Measurements from ENCODE around the gene C12orf43.

C12orf43 gene

DNA sequence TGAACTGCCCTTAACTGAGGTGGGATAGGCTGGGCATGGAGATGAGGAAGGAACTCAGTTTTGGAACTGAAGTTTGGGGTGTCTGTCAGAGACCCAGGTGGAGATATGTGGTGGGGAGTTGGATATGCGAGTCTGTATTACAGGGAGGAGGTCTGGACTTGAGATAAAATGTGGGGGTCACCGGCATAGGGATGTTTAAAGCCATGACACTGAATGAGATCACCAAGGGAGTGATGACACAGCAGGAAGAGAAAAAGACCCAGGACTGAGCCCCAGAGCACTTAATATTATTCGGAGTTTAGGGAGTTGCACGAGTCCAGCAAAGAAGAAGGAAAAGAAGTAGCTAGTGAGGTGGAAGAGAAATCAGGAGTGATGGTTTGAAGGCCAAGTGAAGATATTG, 26.8 kb upstream of the C12orf43 start:
- DNase-seq (ENCODE audit: low read depth): no peak
- no peak for TF ChIP-seq CTCF (IDR thresholded peaks at IDR 0.05; ENCODE audit: low read length, missing control alignments)
- H3K4me3 ChIP-seq (replicated peaks; ENCODE audit: low read depth, low read length): no peak overlapping the region

DNA sequence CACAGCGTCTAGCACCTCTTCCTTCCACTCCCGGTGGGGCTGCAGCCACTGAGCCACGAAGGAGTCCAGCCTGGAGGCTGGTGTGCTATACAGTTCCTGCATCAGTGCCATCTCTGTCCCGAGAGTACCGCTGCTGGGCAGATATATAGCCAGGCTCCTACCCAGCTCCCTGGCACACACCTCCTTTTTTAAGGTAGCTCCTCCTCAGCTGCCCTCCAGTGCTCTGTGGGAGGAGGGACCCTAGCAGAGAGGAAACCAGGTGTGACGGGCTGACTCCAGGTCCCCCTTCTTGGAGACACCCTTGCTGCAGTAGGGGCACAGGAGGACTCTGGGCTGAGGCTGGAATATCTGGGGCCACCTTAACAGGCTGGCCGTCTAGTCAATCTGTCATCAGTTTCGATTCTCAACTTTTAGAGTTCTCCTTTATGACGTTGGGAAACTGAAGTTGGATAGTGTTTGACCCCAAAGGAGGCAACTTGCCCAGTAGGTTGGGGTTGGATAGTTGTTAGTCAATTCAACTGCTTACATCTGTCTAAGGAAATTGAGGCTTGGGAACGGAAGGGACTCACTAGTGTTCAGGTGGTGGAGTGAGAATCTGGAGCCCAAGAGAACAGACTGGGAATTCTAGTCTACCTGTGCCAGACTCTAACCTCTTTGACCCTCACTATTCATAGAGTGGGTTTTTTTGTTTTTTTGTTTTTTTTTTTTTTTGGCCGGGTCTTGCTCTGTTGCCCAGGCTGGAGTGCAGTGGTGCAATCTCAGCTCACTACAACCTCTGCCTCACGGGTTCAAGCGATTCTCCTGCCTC, 22.8 kb upstream of the C12orf43 start, which contains the start of gene OASL:
Gene OASL (minus strand): TSS at position 386 of the 808 bp plus-strand sequence. CDS start 275 bp downstream, at position 111.
- DNase-seq (ENCODE audit: low read depth): peak; percentile 57
- H3K4me3 ChIP-seq (replicated peaks; ENCODE audit: low read depth, low read length): peak within 1 kb of the TSS; percentile 35
- no peak for TF ChIP-seq CTCF (IDR thresholded peaks at IDR 0.05; ENCODE audit: low read length, missing control alignments)

DNA sequence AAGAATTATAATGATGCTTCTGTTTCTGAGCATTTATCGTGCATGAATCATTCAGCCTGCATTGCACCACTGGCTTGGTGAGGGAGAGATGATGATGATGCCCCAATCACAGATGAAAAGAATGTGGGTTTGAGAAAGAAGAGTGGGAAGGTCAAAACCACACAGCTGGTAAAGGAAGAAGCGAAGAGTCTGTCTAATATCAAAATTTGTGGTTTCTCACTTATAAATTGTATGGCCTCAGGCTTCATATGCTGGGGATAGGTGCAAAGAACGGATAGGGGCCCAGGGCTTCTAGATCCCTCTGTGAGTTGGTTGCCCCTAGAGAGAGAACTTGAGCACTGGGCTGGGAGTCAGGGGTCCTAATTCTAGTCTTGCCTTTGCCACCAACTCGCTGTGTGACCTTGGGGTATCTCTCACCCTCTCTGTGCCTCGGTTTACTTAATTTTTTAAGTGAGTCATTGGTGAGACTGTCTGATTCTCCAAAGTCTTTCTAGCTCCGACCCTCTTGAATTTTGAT, 20.6 kb upstream of the C12orf43 start:
- no peak for TF ChIP-seq CTCF (IDR thresholded peaks at IDR 0.05; ENCODE audit: low read length, missing control alignments)
- DNase-seq (ENCODE audit: low read depth): peak; percentile 59
- no peak overlapping the region for H3K4me3 ChIP-seq (replicated peaks; ENCODE audit: low read depth, low read length)

GRCh38 chr12:121034616-121035305, 18.5 kb upstream of the C12orf43 start:
- no peak for TF ChIP-seq CTCF (IDR thresholded peaks at IDR 0.05; ENCODE audit: low read length, missing control alignments)
- H3K4me3 ChIP-seq (replicated peaks; ENCODE audit: low read depth, low read length): no peak overlapping the region
- DNase-seq (ENCODE audit: low read depth): no peak

DNA sequence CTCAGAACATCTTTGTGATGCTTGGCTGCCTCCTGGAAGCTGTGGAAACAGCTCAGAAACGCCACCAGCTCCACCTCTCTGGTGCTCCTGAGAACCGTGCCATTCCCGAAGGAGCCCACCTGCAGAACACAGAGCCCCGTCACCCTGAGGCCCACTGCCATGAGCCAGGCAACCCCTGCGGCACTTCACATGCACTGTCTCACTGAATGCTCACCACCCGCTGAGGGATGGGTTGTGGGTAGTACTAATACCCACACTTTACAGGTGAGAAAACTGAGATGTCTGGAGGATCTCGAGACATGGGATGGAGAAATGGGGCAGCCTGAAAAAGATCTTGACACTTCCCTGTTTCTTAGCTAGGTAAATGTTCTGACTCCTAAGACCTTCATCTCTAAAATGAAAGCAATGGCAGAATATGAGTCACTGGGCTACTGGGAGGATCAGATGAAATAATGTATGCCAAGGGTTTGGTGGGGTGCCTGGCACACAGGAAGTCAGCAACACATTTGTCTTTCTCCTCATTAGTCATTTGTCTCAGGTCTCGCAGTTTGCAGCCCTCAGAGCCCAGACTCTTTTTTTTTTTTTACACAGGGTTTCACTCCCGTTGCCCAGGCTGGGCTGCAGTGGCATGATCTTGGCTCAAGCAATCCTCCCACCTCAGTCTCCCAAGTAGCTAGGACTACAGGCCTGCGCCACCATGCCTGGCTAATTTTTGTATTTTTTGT, 17.5 kb upstream of the C12orf43 start:
- DNase-seq (ENCODE audit: low read depth): no peak
- TF ChIP-seq CTCF (IDR thresholded peaks at IDR 0.05; ENCODE audit: low read length, missing control alignments): no peak
- no peak overlapping the region for H3K4me3 ChIP-seq (replicated peaks; ENCODE audit: low read depth, low read length)

DNA sequence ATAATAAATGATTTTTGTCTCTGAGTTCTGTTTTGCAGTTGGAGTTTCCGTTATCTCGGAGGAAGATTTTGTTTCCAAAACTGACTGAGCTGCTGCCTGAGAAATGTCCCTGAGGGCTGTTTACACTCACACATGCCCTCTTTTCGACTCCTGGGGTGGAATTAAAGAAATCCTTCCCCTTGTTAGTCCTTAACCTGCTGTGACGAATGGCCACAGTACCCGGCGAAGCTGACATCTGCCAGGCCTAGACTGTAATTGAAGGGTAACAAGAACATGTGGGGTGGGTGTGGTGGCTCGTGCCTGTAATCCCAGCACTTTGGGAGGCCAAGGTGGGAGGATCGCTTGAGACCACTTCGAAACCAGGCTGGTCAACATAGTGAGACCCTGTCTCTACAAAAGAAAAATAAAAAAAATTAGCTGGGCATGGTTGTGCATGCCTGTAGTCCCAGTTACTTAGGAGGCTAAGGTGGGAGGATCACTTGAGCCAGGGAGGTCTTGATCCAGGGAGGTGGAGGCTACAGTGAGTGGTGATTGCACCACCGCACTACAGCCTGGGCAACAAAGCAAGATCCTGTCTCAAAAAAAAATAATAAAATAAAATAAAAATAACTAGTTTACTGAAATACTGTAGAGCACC, 14.4 kb upstream of the C12orf43 start:
- TF ChIP-seq CTCF (IDR thresholded peaks at IDR 0.05; ENCODE audit: low read length, missing control alignments): no peak
- no peak for DNase-seq (ENCODE audit: low read depth)
- no peak overlapping the region for H3K4me3 ChIP-seq (replicated peaks; ENCODE audit: low read depth, low read length)
